Measurements from ENCODE around the gene NBPF3. TPM values are rescaled to one million over a fixed set of nuclear protein-coding genes. Genes with fewer than 3 reads are reported as not detected.

Gene NBPF3
- total RNA-seq, 1 experiment from 2014 or later, result 17.3 TPM

DNA sequence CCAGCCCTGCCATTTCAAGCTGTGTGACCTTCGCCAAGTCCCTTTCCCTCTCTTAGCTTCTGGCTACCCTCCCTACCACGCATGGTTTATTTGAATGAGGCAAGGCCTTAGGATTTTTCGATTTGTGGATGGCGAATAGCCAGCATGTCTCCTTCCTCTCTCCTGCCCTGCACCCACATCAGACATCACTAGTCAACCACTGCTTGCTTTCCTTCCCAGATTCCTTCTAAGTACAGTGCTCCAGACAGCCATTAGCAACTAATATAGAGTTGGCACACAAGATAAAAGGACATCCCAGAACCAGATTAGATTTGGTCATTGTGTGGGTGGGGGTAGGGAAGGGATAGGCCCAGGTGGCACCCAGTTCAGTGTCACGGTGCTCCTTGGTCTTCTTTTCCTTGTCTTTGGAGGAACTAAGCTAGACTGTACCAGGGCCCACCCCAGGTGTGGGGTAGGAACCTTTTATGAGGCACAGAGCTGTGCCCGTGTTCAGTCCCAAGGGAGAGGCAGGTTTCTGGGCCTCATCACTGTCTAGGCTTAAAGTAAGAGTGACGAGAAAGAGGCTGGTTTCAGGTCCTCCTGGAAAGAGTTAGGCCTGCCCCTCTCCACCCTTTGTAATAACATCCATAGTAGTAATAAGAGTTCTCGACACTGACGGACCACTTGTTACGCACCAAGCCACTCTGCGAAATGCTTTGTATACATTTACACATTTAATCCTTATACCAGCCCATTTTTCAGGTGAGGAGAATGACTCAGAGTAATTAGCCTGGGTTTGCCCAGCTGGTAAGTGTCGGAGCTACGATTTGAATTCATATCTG is 77.9 kb downstream of the NBPF3 start (continued):
- TF ChIP-seq, protein P1, sequence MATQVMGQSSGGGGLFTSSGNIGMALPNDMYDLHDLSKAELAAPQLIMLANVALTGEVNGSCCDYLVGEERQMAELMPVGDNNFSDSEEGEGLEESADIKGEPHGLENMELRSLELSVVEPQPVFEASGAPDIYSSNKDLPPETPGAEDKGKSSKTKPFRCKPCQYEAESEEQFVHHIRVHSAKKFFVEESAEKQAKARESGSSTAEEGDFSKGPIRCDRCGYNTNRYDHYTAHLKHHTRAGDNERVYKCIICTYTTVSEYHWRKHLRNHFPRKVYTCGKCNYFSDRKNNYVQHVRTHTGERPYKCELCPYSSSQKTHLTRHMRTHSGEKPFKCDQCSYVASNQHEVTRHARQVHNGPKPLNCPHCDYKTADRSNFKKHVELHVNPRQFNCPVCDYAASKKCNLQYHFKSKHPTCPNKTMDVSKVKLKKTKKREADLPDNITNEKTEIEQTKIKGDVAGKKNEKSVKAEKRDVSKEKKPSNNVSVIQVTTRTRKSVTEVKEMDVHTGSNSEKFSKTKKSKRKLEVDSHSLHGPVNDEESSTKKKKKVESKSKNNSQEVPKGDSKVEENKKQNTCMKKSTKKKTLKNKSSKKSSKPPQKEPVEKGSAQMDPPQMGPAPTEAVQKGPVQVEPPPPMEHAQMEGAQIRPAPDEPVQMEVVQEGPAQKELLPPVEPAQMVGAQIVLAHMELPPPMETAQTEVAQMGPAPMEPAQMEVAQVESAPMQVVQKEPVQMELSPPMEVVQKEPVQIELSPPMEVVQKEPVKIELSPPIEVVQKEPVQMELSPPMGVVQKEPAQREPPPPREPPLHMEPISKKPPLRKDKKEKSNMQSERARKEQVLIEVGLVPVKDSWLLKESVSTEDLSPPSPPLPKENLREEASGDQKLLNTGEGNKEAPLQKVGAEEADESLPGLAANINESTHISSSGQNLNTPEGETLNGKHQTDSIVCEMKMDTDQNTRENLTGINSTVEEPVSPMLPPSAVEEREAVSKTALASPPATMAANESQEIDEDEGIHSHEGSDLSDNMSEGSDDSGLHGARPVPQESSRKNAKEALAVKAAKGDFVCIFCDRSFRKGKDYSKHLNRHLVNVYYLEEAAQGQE (IDR thresholded peaks at IDR 0.05; ENCODE audit: low read depth), result no peak
- TF ChIP-seq SP1 (IDR thresholded peaks at IDR 0.05; ENCODE audit: low read depth) (no peak), ZNF274 (IDR thresholded peaks at IDR 0.05; ENCODE audit: low read depth, low read length) (no peak), FOSL1 (IDR thresholded peaks at IDR 0.05; ENCODE audit: low read depth) (no peak), EGR1 (IDR thresholded peaks at IDR 0.05; ENCODE audit: low read depth) (no peak), EZH2 (IDR thresholded peaks at IDR 0.05) (no peak), JUND (IDR thresholded peaks at IDR 0.05) (no peak)
- TF ChIP-seq, protein P2, sequence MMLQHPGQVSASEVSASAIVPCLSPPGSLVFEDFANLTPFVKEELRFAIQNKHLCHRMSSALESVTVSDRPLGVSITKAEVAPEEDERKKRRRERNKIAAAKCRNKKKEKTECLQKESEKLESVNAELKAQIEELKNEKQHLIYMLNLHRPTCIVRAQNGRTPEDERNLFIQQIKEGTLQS (IDR thresholded peaks at IDR 0.05), result no peak

DNA sequence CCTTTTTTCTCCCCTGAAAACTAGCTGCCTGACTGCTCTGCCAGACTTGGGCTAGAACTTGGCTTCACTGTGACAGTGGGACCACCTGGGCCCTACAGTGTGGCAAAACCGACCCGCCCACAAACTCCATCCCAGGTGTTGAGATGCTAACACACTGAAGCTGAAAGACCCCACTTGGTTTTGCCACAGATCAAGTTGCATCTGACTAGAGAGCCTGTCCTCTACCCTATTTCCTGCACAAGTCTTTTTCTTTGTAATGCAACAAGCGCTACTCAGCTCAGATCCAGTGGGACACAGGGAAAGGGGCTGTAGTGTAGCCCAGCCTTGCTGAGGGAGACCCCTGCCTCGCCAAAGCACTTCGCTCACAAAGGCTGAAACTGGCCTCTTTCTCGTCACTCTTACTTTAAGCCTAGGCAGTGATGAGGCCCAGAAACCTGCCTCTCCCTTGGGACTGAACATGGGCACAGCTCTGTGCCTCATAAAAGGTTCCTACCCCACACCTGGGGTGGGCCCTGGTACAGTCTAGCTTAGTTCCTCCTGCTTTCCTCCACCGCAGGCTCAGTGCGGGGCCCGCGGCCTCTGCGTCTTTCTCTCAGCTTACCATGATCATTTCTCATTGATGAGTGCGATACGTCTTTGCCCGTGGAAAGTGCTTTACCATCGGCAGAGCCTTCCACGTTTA is 79.0 kb downstream of the NBPF3 start:
- no peak overlapping the region for H3K4me2 ChIP-seq (ENCODE audit: low read length)
- no peak for ATAC-seq
- no peak overlapping the region for H2AFZ ChIP-seq (ENCODE audit: low read depth, low read length, poor library complexity, severe bottlenecking)
- H3K9ac ChIP-seq (ENCODE audit: low read length), result no peak overlapping the region
- H3K4me1 ChIP-seq (ENCODE audit: control insufficient read depth in 1 of 2, insufficient read depth in 2 of 2, low read length in 2 of 2), result peaks cover 0 to 10% of the 10 kb centered on the region in 2 experiments; a peak in 2 of 4 replicates
- ChIA-PET CTCF (interaction anchor here (1.5 kb wide), 1 partner anchor 10 kb away, joined by 4 read pairs; the partner anchor contains the start of gene ALPL), POLR2A (no interaction called here), RAD21 (ENCODE audit: low non-redundant PET in 1 of 2, low total read pairs in 2 of 2, uncharacterized antibody in 2 of 2, unreplicated experiment in 2 of 2) (no interaction called here)
- H3K79me2 ChIP-seq (ENCODE audit: insufficient read depth, low read length), result no peaks in the 10 kb centered on the region
- H3K36me3 ChIP-seq (ENCODE audit: control insufficient read depth in 1 of 2, insufficient read depth in 2 of 2, low read length in 2 of 2), result no peaks in the 10 kb centered on the region
- no peaks in the 10 kb centered on the region for H3K9me3 ChIP-seq (ENCODE audit: control insufficient read depth in 1 of 2, insufficient read depth in 1 of 2, low read depth in 1 of 2, low read length in 2 of 2)
- DNase-seq (ENCODE audit: low read depth, low spot score), result no peak
- no peak for TF ChIP-seq CBX3 (IDR thresholded peaks at IDR 0.05; ENCODE audit: low read depth)
- TF ChIP-seq POLR2A (IDR thresholded peaks at IDR 0.05; ENCODE audit: borderline replicate concordance, extremely low read depth, insufficient read depth, insufficient read length), result no peak
- TF ChIP-seq, protein P3, sequence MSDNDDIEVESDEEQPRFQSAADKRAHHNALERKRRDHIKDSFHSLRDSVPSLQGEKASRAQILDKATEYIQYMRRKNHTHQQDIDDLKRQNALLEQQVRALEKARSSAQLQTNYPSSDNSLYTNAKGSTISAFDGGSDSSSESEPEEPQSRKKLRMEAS (IDR thresholded peaks at IDR 0.05), result no peak
- no peak for TF ChIP-seq ZNF274 (IDR thresholded peaks at IDR 0.05; ENCODE audit: low read depth, low read length)
- TF ChIP-seq, protein P4, sequence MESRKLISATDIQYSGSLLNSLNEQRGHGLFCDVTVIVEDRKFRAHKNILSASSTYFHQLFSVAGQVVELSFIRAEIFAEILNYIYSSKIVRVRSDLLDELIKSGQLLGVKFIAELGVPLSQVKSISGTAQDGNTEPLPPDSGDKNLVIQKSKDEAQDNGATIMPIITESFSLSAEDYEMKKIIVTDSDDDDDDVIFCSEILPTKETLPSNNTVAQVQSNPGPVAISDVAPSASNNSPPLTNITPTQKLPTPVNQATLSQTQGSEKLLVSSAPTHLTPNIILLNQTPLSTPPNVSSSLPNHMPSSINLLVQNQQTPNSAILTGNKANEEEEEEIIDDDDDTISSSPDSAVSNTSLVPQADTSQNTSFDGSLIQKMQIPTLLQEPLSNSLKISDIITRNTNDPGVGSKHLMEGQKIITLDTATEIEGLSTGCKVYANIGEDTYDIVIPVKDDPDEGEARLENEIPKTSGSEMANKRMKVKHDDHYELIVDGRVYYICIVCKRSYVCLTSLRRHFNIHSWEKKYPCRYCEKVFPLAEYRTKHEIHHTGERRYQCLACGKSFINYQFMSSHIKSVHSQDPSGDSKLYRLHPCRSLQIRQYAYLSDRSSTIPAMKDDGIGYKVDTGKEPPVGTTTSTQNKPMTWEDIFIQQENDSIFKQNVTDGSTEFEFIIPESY (IDR thresholded peaks at IDR 0.05; ENCODE audit: extremely low read depth, insufficient replicate concordance, low read length), result no peak
- TF ChIP-seq, protein P2 (IDR thresholded peaks at IDR 0.05), result no peak
- no peak for TF ChIP-seq SP1 (IDR thresholded peaks at IDR 0.05; ENCODE audit: low read depth)
- TF ChIP-seq TCF7L2 (IDR thresholded peaks at IDR 0.05; ENCODE audit: borderline replicate concordance, extremely low read depth, insufficient read depth, insufficient read length), result no peak
- no peaks in the 10 kb centered on the region for H3K9me2 ChIP-seq (ENCODE audit: insufficient read depth)
- BruUV-seq (replicated peaks), result no TSS peak
- H4K20me1 ChIP-seq (ENCODE audit: insufficient read depth), result no peaks in the 10 kb centered on the region
- intact Hi-C loops (cut with micrococcal nuclease), result loop anchor here (10.0 kb wide), 1 partner anchor 136 kb away; no protein-coding TSS in a partner anchor
- no peak overlapping the region for H3K27ac ChIP-seq (ENCODE audit: low read depth, low read length)
- H3K4me3 ChIP-seq (replicated peaks in 1 of 2; ENCODE audit: low read depth in 1 of 2, low read length in 2 of 2), result no peak overlapping the region
- no peaks in the 10 kb centered on the region for H3K27me3 ChIP-seq (ENCODE audit: insufficient read depth, low read length)
